Endothelial cell of umbilical vein (primary cell): ENCODE measurements around the gene SIGLEC9. TPM values are rescaled to one million over a fixed set of nuclear protein-coding genes. Genes with fewer than 3 reads are reported as not detected.

Experiments used
- BruUV-seq: library from RNA; stranded (reverse); fragments of 400-500 nt; replicated peaks from 2 replicates; lab custom pipeline; 2021; lab: Mats Ljungman, UMichigan
- CTCF ChIA-PET: fragments of 300-600, 350-600 bp; sonication (Branson Sonifier 250); formaldehyde crosslinking; loops from one replicate; lab custom pipeline; 2021; ENCODE audit warnings: antibody characterized with exemption, inconsistent platforms; lab: Charles Lee
- POLR2A ChIA-PET: fragments of 300-600, 350-600 bp; sonication (Branson Sonifier 250); formaldehyde crosslinking; loops from one replicate; lab custom pipeline; 2021; ENCODE audit warnings: antibody characterized with exemption, inconsistent platforms; lab: Charles Lee
- DNase-seq: peaks from one replicate; pipeline ENCODE4 v3.0.0-alpha.2; 2011; ENCODE audit warnings: low read depth, low spot score
- FAIRE-seq: peaks from 2 replicates; lab custom pipeline; 2011; peaks lifted over from hg19 to GRCh38; lab: Jason Lieb, UNC
- H2AFZ ChIP-seq: 2 replicates; pipeline ENCODE4 v1.6.0; 2012; ENCODE audit warnings: low read depth, low read length, control low read depth, inconsistent platforms
- H3K27ac ChIP-seq: 2 replicates; pipeline ENCODE4 v1.5.1; 2011; ENCODE audit warnings: low read depth, mild to moderate bottlenecking, control low read depth, low read length, moderate library complexity; ENCODE audit not compliant: insufficient read depth
- H3K27me3 ChIP-seq, 2 experiments: 2 replicates each; pipeline versions ENCODE4 v1.6.0 to v1.6.1; 2011; ENCODE audit warnings: low read length in 2 of 2, mixed read lengths in 1 of 2; ENCODE audit not compliant: control insufficient read depth in 2 of 2, insufficient read depth in 2 of 2
- H3K36me3 ChIP-seq, 2 experiments: 2 replicates in 1 of 2; 3 replicates in 1 of 2; pipeline ENCODE4 v1.5.1; 2011; ENCODE audit warnings: low read length in 2 of 2, mild to moderate bottlenecking in 1 of 2, moderate library complexity in 1 of 2; ENCODE audit not compliant: control insufficient read depth in 2 of 2, insufficient read depth in 2 of 2; ENCODE audit errors: extremely low read depth in 1 of 2
- H3K4me1 ChIP-seq: 3 replicates; pipeline ENCODE4 v1.5.1; 2011; ENCODE audit warnings: mild to moderate bottlenecking, low read length; ENCODE audit not compliant: control insufficient read depth, insufficient read depth; ENCODE audit errors: extremely low read depth
- H3K4me2 ChIP-seq: 2 replicates; pipeline ENCODE4 v1.6.1; 2011; ENCODE audit warnings: low read length, control low read depth, mixed read lengths; ENCODE audit not compliant: insufficient read depth
- H3K4me3 ChIP-seq, 3 experiments: fragments of 200-600 bp in 1 of 3; sonication (generic), shearing (Covaris generic) in 1 of 3; replicated peaks in 1 of 3; 2 replicates each; pipeline ENCODE4 v1.5.1; 2011 to 2016; ENCODE audit warnings: control low read depth in 3 of 3, low read length in 3 of 3, mild to moderate bottlenecking in 2 of 3, inconsistent platforms in 1 of 3, low read depth in 1 of 3, moderate library complexity in 1 of 3; ENCODE audit not compliant: insufficient read depth in 1 of 3
- H3K79me2 ChIP-seq: 2 replicates; pipeline ENCODE4 v1.6.0; 2012; ENCODE audit warnings: low read length, inconsistent platforms; ENCODE audit not compliant: control insufficient read depth, insufficient read depth
- H3K9ac ChIP-seq: replicated peaks from 2 replicates; pipeline ENCODE3; 2011; ENCODE audit warnings: low read length, control low read depth; ENCODE audit not compliant: insufficient read depth; ENCODE audit errors: extremely low read depth
- H3K9me1 ChIP-seq: replicated peaks from 3 replicates; pipeline ENCODE4 v1.6.0; 2011; ENCODE audit warnings: mild to moderate bottlenecking, low read length; ENCODE audit not compliant: control insufficient read depth, insufficient read depth; ENCODE audit errors: extremely low read depth
- H3K9me3 ChIP-seq: replicated peaks from 2 replicates; pipeline ENCODE4 v1.5.1; 2012; ENCODE audit warnings: low read length, inconsistent platforms; ENCODE audit not compliant: control insufficient read depth, insufficient read depth
- H4K20me1 ChIP-seq: replicated peaks from 2 replicates; pipeline ENCODE3; 2011; ENCODE audit warnings: mild to moderate bottlenecking, low read length; ENCODE audit not compliant: control insufficient read depth, insufficient read depth; ENCODE audit errors: extremely low read depth
- EZH2 ChIP-seq: IDR thresholded peaks from 2 replicates; pipeline ENCODE4 v1.6.1; 2012; ENCODE audit warnings: borderline replicate concordance, low read depth, mild to moderate bottlenecking, moderate library complexity, low read length, inconsistent platforms; ENCODE audit not compliant: severe bottlenecking
- FOS ChIP-seq: IDR thresholded peaks from 2 replicates; pipeline ENCODE4 v1.6.1; 2011; ENCODE audit warnings: mild to moderate bottlenecking, low read length, moderate library complexity, borderline replicate concordance; ENCODE audit not compliant: insufficient read depth
- GATA2 ChIP-seq: IDR thresholded peaks from 2 replicates; pipeline ENCODE4 v1.7.0; 2011; ENCODE audit warnings: low read depth, mild to moderate bottlenecking, moderate library complexity, mixed read lengths, low read length; ENCODE audit not compliant: insufficient read length, insufficient read depth
- JUN ChIP-seq: IDR thresholded peaks from 2 replicates; pipeline ENCODE4 v1.6.1; 2011; ENCODE audit warnings: borderline replicate concordance, low read depth; ENCODE audit not compliant: insufficient read length, insufficient read depth
- MAX ChIP-seq: IDR thresholded peaks from 2 replicates; pipeline ENCODE4 v1.6.1; 2011; ENCODE audit not compliant: insufficient read depth, insufficient read length
- MYC ChIP-seq: IDR thresholded peaks from one replicate; pipeline ENCODE4 v1.6.1; 2011; ENCODE audit warnings: mild to moderate bottlenecking, low read depth, low read length
- POLR2AphosphoS5 ChIP-seq: IDR thresholded peaks from 2 replicates; pipeline ENCODE4 v1.6.1; 2012; ENCODE audit warnings: low read depth, mild to moderate bottlenecking, control low read depth, low read length, moderate library complexity; ENCODE audit not compliant: insufficient read depth
- dilution Hi-C: fragments of 300-500 bp; cut with MboI; formaldehyde crosslinking; loops from one replicate; pipeline ENCODE4 v1.15.0; 2019; ENCODE audit warnings: low sequenced_read_pairs; ENCODE audit not compliant: extremely low pct_ligation_motif_present
- intact Hi-C: fragments of 100-400 bp; cut with micrococcal nuclease; formaldehyde crosslinking; loops from one replicate; pipeline ENCODE4 v1.10.0; 2022
- polyA plus RNA-seq, 4 experiments: library from polyadenylated mRNA; depleted of rRNA in 3 of 4; stranded (reverse) in 3 of 4; unstranded in 1 of 4; fragments of >200 nt; gene quantifications; 2 replicates each; pipeline versions ENCODE4 v1.2.1 to v1.2.3, GENCODE V29; 2011 to 2012; ENCODE audit warnings: missing spikeins in 1 of 4
- total RNA-seq: library from RNA; stranded (reverse); gene quantifications from 2 replicates; pipeline ENCODE4 v1.2.3, GENCODE V29; 2021

SIGLEC9 gene
- total and polyA plus RNA-seq, 2 donors (not counting 3 experiments of a cell fraction or from before 2014, with no cell fraction given): not detected

DNA sequence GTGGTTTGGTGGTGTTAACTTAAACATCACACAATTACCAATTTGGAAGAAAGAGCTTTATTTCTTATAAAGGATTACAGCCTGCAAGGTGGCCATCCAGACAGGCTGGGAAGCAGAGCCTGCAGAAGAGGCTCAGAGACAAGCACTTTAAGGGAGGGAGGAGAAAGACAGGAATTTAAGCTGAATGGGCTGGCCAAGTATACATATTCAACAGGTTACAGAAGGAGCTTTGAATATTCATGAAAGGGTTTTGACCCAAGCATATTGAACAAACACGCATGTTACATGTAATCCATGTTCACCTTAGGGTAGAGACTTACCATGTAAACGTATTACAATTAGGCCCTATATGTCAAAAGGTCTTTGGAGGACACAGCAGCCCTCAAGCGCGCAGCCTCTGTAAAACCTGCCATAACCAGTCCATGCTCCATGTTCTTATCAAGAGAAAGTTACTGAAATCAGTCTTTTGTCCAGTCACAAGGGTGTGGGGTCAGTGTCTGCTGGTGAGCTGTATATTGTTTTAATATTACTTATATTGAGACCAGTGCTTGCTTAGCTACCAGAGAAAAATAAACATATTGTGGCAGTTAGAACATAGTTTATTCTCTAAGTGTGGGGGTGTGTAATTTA lies 37.3 kb downstream of the SIGLEC9 start:
- no TSS peak for BruUV-seq
- Histone ChIP-seq H3K27ac (no peak overlapping the region), H3K9me1 (no peaks in the 10 kb centered on the region), H3K9ac (no peak overlapping the region), H3K4me1 (no peaks in the 10 kb centered on the region), H4K20me1 (no peaks in the 10 kb centered on the region), H3K36me3 (no peaks in the 10 kb centered on the region), H3K4me3 (no peak overlapping the region), H3K79me2 (no peaks in the 10 kb centered on the region), H3K9me3 (no peaks in the 10 kb centered on the region), H3K4me2 (no peak overlapping the region), H3K27me3 (peaks cover 0 to 4% of the 10 kb centered on the region in 2 experiments), H2AFZ (no peak overlapping the region)
- FAIRE-seq (no peak), DNase-seq (no peak)
- ChIA-PET CTCF (interaction anchor here (0.5 to 1.4 kb wide), 3 partner anchors 97 to 495 kb away, joined by 3 read pairs; no protein-coding TSS in a partner anchor), POLR2A (no interaction called here)
- dilution Hi-C loops: no loop called here
- no peak for TF ChIP-seq FOS
- TF ChIP-seq POLR2AphosphoS5: no peak
- TF ChIP-seq EZH2: no peak
- intact Hi-C loops: no loop called here

- no peak overlapping the region for H3K4me2 ChIP-seq
- H3K4me1 ChIP-seq: no peaks in the 10 kb centered on the region
- no peak for DNase-seq
- ChIA-PET POLR2A (no interaction called here), CTCF (interaction anchor here (1.4 kb wide), 1 partner anchor 96 kb away, joined by 3 read pairs; no protein-coding TSS in a partner anchor)
- intact Hi-C loops (no loop called here), dilution Hi-C loops (no loop called here)
- H3K27ac ChIP-seq: no peak overlapping the region
- H2AFZ ChIP-seq: no peak overlapping the region
- no peaks in the 10 kb centered on the region for H3K36me3 ChIP-seq
- no peaks in the 10 kb centered on the region for H3K9me3 ChIP-seq
- no peaks in the 10 kb centered on the region for H4K20me1 ChIP-seq
- FAIRE-seq: no peak
- H3K27me3 ChIP-seq: peaks cover 0 to 4% of the 10 kb centered on the region in 2 experiments
- H3K9me1 ChIP-seq: no peaks in the 10 kb centered on the region
- H3K4me3 ChIP-seq: no peak overlapping the region
- TF ChIP-seq EZH2 (no peak), MYC (no peak), JUN (no peak), POLR2AphosphoS5 (no peak), MAX (no peak), GATA2 (no peak), FOS (no peak)
- H3K9ac ChIP-seq: no peak overlapping the region
- no TSS peak for BruUV-seq
- no peaks in the 10 kb centered on the region for H3K79me2 ChIP-seq
These were observed 38.6 kb downstream of the SIGLEC9 start for GRCh38 chr19:51163257-51163656.
